T-helper 22 cell (primary cell): Measurements from ENCODE around the gene KIF17.
"Not testable (repeated sequence)": the region's sequence is repeated elsewhere in the genome, so short reads cannot be mapped to it uniquely, and the experiment has no call there.

Source experiments
- DNase-seq: peaks from one replicate; pipeline ENCODE4 v3.0.0-alpha.2; 2020; ENCODE audit warnings: low read depth

The KIF17 gene

DNA sequence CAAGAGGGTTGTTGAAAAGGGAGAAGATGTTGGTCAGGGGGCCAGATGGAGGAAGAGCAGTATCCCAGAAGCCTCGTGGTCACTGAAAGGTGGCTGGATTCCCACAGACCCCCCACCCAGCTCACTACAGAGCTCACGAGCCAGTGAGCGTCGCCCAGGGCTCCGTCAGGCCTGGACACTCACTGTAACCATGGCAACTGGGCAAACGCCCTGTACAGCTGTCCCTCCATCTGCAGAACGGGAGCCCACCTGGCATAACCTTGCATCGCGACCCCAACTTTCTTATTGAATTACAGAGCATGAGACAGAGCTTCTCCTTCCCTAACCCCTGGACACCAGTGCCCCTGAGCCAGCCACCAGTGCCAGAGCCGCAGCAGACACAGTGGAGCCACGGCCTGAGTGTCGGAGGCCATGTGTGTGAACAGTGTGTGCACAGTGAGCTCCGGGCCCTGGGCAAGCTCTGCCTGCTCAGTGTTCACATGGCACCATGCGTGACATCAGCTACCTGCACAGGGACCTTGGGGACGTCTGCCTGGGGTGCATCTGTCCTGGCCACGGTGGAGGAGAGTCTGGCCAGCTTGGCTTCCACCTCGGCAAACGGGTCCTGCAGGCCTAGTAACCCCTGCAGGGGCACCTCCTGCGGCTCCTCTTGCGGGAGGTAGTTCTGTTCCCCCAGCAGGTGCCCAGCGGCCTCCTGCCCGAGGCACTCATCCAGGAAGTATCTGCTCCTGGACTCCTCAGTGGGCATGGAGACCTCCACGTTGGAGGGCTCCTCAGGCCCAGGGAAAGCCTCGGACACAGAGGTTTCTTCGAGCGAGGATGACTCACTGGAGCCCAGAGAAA, 30.7 kb downstream of the KIF17 start:
- no peak for DNase-seq

DNA sequence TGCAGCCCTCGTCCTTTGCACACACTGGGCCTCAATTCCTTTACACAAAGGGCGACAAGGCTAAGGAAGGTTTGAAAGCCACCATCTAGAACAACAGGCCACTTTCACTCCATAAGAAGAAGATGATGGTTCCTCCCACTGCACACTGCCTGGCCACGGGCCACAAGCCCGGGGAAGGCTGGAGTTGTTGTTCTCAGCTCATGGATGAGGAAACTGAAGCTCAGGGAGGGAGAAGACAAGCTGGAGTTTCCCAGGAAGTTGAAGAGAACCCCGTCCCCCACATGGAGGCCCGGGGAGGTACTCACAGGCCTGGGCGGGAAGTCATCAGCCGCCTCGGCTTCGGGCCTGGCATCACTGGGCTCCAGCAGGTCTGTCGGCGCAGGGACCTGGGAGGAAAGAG, 32.1 kb downstream of the KIF17 start:
- DNase-seq: no peak

DNA sequence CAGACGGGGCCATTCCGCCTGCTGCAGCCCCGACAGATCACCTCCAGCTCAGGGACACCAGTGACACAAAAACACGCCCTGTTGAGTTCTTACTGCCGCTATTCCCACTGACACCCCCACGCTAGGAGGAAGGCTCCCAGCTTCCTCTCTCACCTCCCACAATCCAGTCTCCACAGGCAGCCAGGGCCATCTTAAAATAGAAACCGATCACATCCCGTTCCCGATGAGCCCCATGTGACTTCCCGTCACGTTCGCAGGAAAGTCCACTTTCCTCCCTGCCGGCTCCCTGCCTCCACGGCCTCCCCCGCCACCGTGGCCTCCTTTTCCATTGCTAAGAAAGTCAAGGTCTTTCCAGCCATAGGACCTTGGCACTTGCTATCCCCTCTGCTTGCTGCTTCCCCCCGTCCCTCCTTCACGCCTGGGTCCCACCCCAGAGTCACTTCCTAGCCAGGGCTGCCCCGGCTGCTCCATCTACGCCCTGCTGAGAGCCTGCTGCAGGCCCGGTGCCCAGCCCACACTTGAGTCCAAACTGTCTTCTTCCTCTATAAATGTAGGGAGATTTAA, 32.6 kb downstream of the KIF17 start:
- no peak for DNase-seq

DNA sequence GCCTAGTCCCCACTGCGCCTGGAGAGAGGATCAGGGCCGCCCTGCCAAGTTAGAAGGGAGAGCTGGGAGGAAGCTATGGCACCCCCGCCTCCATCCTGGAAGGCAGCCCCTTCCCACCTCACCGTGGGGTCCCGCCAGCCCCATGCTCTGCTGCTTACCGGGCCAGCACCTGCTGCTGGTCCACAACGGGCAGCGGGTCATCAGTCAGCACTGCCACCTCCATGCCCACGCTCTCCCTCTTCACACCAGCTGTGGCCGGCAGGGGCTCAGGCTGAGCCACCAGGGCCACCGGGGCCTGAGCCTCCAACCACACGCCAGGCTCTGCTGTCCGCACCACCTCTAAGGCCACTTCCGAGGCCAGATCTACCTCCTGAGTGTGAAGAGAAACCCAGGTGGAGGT, 33.2 kb downstream of the KIF17 start:
- no peak for DNase-seq

DNA sequence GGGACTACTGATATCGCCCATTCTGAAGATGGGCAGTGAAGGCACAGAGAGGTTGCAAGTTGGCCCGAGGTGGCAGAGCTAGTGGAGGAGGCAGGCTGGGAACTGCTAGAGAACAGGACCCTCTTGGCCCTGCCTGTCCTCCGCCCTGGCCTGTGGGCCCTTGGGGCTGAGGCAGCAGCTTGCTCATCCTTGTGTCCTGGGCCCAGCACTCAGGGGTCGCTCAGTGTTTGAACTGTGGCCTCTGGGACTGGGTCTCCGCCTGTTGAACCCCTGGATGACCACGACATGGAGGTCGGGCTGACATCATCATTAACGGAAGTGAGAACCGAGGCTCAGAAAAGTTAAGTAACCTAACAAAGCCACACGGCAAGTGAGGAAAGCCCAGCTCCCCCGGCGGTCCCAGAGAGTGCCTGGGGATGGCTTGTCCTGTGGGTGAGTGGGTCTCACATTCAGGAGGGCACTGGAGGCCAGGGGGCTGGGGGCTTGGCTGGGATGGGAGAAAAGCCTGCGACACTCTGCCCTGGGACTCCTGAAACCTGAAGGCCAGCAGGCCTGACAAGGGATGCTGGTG, 33.7 kb downstream of the KIF17 start:
- DNase-seq: no peak

DNA sequence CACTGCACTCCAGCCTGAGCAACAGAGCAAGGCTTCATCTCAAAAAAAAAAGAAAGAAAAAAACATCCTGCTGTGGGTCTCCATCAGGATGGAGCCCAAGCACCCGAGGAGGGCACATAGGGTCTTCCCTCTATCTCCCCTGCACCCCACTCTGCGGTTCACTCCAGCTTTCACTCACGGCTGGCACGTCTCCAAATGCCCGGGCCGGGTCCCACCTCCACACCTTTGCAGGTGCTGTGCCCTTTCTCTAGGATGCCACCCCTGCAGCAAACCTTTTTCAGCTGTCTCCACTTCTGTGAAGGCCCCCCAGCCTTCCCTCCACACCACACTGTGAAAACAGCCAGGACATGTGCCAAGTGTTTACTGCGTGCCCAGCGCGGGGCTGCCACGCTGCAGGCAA, 34.2 kb downstream of the KIF17 start:
- DNase-seq: no peak

DNA sequence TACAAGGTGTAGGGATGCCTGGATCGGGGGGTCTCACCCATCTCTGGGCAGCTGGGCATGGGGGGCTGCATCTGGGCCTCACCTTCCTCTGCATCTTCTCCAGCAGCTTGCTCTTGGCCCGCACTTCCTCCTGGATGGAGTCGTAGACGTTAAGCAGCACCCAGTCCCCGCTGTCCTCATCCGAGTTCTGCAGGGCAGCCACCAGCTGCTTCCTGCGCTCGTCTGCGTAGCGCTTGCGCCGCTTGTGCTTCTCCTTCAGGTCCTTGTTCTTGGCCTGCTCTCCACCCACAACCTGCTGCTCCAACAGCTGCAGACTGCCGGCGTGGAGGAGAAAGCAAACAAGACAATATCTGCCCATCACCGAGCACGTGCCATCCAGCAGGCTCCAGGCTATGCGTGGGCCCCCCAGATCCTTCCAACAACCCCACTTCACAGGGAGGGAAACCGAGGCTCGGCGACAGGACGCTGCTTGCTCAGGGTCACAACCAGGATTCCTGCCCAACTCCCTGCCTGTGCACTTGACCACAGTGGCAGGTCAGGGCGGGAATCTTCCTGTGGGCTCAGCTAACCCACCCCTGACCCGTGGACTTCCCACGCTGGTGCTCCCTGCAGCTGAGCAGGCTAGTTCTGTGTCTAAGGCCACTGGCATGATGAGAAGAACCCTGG, 35.1 kb downstream of the KIF17 start:
- no peak for DNase-seq

DNA sequence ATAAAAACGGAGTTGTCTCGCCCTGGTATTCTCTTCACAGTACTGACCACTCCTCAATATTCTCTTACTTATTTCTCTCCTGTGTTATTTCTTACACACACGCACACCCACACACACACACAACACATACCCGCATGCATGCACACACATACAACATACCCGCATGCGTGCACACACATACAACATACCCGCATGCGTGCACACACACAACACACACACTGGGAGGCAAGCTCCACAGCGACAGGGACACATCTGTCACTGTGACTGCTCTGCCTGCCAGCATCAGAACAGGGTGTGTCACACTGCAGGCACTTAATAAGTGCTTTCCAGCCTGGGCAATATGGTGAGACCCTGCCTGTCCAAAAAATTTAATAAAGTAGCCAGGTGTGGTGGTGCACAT, 35.8 kb downstream of the KIF17 start:
- DNase-seq: no peak

DNA sequence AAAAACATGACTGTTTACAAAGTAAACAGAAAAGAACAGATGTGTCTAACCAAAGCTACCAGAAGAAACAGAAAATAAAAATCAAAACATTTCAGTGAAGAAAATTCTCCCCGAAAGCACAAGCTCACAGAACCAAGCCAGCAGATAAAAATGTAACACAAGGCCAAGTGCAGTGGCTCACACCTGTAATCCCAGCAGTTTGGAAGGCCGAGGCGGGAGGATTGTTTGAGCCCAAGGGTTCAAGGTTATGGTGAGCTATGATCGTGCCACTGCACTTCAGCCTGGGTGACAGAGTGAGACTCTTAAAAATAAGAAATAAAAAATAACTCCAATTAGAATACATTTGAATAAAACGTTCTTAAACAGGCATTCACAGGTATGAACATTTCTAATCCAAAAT, 37.5 kb downstream of the KIF17 start:
- no peak for DNase-seq

DNA sequence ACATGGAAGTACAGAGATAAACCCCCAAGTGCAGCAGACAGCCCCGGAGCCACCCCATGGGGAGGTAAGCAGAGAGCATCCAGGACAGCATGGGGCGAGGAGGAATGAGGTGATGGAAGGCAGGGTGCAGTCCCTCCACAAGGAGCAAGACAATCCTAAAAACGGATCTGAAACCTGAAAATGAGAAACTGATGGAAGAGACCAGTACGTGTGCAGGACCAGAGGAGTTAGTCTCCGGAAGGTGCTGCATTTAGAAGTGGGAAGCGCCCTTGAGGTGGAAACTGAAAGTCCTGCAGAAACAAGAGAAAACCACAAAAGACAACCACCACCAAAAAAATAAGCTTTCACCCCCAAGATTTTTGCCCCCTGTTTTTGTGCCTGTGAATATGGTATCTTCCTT, 39.2 kb downstream of the KIF17 start:
- no peak for DNase-seq

DNA sequence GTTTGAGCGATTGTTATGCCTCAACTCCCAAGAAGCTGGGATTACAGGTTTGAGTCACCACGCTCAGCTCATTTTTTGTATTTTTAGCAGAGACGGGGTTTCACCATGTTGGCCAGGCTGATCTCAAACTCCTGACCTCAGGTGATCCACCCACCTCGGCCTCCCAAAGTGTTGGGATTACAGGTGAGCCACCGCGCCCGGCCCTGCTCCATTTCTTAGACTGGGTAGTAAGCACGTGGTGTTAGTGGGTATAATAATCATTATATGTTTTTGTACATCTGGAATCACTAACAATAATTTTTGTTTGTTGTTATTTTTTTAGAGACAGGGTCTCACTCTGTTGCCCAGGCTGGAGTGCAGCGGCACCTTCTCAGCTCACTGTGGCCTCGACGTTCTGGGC, 44.2 kb downstream of the KIF17 start:
- DNase-seq: not testable (repeated sequence)

DNA sequence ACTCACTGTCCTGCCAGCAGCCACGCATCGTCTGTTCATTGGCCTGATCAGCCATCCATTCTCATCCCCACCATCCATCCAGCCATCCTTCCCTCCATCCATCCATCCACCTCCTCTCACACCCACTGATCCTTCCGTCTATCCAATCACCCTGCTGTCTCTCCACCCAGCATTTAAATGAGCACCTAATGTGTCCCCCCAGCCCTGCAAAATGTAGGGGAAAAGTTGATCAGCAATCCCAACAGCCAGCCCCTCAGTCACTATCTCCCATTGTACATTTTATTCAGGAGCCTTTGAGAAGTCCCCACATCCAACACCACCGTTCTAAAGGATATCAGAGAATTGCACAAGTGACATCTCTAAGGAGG, 45.6 kb downstream of the KIF17 start:
- DNase-seq: no peak

DNA sequence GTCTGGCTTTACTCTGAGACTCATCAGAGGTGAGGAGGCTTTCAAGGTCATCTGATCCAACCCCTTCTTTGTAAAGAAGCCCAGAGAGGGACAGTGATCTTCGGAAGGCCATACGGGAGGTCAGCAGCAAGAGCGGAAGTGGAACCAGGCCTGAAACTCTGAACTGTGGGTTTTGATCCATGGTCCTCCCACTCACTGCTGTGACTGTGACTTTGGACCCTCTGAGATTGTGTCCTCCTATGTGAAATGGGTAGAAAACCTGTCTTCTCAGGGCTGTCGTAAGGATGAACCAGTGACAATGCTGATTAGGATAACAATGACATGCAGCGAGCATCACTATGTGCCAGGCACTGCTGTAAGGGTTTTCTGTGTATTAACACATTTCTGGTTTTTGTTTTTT, 46.9 kb downstream of the KIF17 start:
- no peak for DNase-seq

DNA sequence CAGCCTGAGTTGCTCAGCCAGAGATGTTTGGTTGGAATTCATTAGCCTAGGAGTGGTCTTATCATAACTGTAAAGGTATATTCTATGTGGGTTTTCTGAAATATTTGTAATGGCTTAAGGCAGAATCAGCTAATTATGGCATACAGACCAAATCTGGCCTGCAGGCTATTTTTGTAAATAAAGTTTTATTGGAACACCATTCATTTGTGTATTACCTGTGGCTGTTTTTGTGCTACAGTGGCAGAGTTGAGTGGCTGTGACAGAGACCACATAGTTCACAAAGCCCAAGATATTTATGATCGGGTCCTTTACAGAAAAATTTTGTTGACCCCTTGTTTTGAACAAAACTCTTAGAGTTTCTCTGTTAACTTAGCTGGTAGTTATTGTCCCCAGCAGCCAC, 49.2 kb downstream of the KIF17 start:
- DNase-seq: no peak

DNA sequence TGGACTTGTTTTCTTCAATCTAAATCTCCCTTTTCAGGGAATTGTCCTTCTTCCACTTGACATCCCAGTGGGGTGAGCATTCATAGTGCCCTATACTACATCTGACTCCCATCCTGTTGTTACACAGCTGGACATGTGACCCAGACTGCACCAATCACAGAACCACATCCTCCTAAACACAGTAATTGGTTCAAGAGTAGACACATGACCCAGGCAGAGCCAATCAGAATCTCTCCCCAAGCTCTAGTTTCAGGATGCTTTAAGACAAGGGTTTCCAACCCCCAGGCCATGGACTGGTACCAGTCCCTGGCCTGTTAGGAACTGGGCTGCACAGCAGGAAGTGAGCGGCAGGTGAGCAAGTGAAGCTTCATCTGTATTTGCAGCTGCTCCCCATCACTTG, 51.0 kb downstream of the KIF17 start:
- DNase-seq: no peak

DNA sequence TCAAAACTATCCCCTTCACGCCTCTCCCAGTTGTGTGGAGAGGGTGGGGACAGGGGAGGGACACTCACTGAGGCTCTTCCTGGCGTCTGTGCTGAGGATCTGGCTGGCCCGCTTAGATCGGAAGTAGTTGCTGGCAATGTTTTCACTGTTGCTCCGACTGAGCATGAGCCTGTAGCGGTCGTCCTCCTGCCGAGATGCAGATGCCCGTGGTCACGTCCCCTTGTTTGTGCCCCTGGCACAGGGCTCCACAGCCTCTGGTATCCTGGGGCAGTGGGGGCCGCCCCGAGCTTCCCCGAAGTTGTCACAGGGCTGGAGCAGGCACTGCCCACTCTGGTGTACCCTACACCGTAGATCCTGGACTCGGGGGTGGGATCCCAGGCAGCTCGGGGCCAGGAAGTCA, 51.7 kb downstream of the KIF17 start:
- no peak for DNase-seq

DNA sequence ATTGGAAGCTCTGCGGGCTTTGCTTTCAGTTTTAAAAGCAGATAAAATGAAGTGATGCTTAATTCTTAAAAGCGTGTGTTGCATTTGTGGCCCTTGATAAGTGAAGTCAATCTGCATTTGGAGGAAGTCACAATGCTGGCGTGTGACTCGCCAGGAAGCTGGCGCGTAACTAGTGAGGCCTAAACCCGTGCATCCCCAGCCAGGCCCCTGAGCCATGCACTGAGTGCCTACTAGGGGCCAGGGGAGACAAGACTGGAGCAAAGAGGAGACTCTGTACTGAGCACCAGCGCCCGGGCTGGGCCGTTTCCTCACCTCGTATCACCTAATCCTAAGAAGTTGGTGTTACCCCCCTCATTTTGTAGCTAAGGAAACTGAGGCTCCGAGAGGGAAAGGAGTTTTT, 52.1 kb downstream of the KIF17 start:
- no peak for DNase-seq

DNA sequence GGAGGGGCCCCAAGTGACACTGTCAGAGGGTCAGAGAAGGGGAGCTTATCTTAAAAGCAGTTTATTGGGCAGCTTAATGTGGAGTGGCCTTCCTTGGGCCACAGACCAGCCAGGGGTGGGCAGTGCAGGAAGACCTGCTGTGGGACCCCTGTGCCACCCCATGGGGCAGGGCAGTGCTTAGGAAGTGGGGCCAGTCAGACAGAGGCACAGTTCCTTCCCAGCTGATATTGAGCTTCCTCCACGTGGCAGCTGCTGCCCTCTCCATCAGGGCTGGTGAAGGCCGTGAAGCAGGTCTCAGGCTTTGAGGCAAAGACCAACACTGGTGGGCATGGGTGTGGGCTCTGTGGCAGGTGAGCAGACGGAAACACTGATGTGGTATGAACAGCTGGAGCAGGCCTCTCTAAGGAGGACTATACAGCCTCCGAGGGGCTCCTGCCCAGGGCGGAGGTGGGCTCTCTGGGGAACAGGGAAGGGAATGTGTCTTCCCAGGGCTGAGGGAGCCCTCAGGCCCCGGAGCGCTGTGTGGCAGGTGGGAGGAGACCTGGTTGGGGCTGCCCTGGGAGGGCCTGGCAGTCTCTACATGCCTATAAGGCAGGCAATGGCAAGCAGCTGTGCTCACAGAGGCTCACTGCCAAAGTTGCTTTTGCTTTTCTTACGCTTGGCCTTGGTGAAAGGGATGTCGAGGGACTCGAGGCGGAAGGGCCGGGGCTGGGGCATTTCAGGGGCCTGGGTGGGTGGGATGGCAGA, 53.7 kb downstream of the KIF17 start:
- no peak for DNase-seq

DNA sequence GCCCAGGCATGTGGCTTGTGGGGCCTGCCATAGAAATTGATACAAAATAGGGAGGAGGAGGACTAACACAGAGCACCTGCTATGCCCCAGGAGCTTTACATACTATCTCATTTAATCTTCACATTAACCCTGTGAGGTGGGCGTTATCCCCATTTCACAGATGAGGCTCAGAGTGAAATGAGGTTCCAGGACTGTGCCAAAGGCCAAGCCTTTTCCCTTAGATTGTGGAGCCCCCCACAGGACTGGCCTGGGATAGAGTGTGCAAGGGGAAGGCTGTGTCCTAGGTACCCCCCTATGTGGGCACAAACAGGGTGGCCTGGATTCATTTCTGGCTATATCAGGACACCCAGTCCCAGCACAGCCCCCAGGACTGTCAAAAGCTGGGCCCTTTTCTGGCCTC, 54.4 kb downstream of the KIF17 start:
- no peak for DNase-seq

DNA sequence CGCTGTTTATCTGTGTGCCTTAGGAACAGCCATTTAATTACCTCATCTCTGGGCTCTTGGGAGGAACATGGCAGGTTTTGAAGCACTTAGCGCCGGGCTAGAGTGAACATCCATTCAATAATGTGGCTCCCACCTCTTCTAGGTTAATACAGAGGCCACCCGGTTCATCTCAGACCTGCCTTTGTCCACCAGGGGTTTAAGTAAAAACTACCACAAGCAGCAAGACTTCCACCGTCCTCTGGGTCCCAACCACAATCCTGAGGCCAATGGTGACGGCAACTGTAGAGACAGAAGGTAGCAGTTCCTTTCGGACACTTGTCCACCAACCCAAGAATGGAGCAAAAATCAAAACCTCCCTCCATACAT, 55.7 kb downstream of the KIF17 start:
- no peak for DNase-seq

DNA sequence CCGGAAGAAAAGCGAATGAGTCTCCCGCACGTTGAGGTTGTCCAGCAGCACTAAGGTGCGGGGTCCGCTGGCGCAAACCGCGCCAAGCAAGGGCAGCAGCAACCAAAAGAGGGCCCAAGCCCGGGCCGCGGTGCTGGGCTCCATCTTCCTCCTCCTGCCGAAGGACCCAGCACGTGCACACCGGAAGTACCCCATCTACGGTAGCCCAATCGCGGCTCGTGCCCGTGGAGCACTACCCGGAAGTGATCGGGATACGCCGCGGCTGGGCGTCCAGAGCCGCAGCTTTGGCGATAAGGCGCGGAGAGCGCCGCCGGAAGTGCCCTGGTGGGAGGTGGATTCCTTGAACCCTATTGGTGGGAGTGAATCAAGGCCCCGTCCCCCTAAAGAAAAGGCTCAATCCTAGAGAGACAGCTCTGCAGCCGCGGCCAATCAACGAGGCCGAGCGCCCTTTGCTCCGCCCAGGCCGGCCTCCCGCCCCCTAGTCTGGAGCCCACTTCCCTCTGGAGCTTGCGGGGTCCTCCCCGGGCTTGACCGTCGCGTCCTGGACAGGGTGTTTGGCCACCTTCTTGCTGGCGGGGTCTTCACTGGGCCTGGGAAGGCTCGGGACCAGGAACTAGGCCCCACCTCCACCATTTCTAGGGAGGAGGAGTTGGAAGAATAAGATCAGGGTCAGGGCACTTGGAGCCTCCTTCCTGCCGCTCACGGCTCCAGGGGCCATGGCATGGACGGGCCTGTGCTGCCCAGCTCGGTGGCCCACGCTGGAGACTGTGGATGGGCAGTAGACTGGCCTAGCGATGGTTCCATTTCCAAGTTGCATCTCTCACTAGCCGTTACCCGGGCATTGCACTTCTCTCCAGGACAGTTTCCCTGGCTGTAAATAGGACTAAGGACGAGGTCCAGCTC, 56.3 kb downstream of the KIF17 start, which contains the start of gene DDOST:
DDOST (minus strand) TSS at position 163 of the 903 bp plus-strand sequence; CDS start at position 144, 19 bp downstream.
- DNase-seq: peak; percentile 94
